ENCODE data around the gene FBXO3.

- TF ChIP-seq POLR2AphosphoS5 (IDR thresholded peaks at IDR 0.05; ENCODE audit: low read depth) (no peak), CTCF (conservative IDR thresholded peaks at IDR 0.05; ENCODE audit: low read depth in 2 of 2) (no peak), ZNF114 (CRISPR knock-in tag; IDR thresholded peaks at IDR 0.05) (no peak), CREB1 (CRISPR knock-in tag; IDR thresholded peaks at IDR 0.05; ENCODE audit: low read depth) (no peak)
Observed at GRCh38 chr11:33779849-33780528, 5.7 kb upstream of the FBXO3 start.
